GM19023 (cell line): ENCODE results near the gene SSBP4.

ENCODE experiments used
- ATAC-seq: cut with Tn5 transposase; IDR thresholded peaks from one replicate; pipeline ENCODE4 v1.9.1; 2021; ENCODE audit warnings: mild to moderate bottlenecking, moderate library complexity; ENCODE audit not compliant: unreplicated experiment

The SSBP4 gene

DNA sequence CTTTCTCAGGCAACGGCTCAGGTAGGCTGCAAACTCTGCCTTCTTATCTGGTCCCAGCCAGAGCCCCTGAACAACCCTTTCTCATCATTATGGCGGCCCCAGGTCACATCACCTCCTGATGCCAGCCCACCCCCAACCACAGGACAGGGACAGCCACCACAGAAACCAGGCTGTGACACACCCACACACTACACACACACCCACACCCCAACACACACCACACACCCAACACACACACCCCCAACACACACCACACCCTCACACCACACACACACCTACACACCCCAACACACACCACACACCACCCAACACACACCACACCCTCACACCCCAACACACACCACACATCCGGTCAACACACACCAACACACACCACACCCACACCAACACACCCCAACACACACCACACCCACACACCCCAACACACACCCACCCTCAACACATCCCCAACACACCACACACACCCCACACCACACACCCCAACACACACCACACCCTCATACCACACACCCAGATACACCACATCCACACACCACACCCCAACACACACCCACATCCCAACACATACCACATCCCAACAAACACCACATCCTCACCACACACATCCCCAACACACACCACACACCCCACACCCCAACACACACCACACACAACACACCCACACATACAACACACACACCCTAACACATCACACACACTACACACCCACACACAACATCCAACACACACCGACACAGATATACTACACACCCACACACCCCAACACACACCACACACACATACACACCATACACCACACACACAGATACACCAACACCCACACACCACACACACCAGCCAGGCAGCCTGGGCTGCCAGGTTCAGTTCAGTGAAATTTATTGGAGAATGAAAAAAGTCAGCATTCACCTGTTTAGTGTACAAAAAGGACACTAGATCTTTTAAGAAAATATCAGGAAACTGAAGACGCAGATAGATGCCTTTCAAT, 22.9 kb downstream of the SSBP4 start:
- ATAC-seq, result no peak

GRCh38 chr19:18442941-18443340, 23.7 kb downstream of the SSBP4 start:
- ATAC-seq, result no peak

GRCh38 chr19:18443406-18443805, 24.2 kb downstream of the SSBP4 start:
- ATAC-seq, result no peak

DNA sequence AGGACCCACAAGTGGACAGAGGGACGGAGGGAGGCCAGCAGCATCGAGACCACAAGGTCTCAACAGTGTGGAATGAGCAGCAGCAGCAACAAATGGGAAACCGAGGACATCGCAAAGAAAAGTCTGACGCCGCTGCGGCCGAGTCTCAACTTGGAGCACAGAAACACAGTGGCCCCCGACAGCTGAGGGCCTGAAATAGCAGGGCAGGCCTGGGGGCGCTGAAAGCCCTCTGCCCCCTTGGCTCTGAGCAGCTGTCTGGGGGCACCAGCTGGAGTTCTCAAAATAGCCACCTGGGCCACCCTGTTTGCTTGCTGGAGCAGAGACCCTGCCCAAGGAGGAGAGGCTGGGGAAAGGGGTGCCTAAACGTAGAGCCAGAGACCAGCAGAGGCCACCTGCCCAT, 24.6 kb downstream of the SSBP4 start:
- ATAC-seq, result no peak

- ATAC-seq, result no peak
Measured at GRCh38 chr19:18444513-18444912, 25.3 kb downstream of the SSBP4 start.

GRCh38 chr19:18445262-18445948, 26.2 kb downstream of the SSBP4 start:
- no peak for ATAC-seq

- ATAC-seq, result no peak
Measured at GRCh38 chr19:18446145-18446810, 27.1 kb downstream of the SSBP4 start.

DNA sequence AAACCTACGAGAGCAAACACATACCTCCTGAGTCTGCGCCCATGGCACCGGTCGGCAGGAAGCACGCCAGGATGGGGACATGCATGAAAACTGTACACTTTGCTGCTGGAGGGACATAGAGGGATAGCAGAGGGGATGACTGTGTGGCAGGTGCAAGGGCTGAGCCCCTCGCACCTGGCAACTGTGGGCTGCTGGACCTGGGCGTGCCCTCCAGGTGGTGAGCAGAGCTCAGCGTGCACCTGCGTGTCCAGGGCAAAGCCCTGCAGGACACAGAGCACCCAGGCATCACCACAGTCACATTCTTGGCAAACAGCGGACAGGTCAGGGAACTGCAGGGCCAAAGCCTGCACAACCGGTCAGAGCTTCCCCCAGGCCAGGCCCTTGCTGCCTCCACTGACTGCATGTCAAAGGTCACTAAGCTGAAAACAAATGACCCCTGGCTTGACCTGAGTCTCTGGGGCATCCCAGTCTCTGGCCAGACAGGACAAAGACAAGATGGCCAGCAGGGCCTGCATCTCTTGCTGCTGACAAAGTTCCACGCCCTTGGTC, 27.7 kb downstream of the SSBP4 start:
- ATAC-seq, result no peak

DNA sequence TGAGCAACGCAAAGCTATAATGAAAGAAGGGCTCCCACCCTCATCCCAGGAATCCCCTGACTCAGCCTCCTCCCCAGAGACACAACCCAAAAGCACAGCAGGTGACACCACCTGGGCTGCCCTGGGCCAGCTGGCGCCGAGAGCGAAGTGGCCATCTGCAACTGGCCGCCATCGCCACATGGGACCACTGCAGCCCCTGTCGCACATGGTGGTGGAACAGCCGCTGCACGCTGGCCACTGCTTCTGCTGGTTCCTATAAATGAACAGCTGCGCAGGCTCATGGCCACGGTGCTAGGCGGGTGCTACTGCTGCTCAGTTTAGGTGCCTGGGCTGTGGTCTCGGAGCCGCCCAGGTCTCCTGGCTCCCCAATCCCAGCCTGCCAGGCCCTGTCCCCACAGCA, 30.4 kb downstream of the SSBP4 start:
- ATAC-seq, result no peak

DNA sequence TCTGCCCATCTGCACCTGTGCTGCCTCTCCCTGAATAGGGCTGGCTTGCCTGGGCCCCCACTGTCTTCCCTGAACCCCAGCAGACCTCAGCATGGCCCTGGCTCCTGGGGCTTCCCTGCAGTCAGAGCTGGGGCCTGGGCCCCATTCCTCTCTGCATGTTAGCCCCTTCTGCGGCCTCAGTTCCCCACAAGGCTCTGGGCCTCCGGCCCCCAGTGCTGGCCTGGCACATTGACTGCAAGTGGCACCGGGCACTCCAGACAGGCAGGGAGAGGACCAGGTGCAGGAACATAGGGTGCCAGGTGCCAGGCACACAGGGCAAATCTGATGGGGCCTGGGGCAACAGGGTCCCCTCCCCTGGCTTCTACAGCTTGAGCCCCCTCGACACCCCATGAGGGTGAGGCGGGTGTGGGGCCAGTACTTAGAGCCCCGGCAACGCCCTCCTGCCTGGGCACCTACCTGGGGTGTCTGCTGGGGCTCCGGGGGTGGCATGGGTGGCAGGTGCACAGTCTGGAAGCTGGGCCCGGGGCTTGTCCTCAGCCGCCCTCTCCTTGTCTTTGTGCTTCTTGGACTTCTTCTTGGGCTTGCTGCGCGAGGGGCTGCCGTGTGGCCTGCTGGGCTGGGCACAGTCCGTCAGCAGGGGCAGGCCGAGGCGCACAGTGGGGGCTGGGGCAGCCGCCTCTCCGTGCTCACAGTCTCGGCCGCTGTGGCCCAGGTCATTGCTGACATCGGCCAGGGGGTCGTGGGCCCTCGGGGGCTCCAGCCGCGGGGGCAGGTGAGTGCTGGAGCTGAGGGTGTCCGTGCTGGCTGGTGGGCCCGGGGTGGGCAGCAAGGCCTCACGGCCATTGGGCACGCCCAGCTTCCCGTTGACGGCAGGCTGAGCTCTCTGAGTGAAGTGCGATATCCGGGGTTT, 31.1 kb downstream of the SSBP4 start:
- ATAC-seq, result no peak

- peak; percentile 52 for ATAC-seq
Measured at GRCh38 chr19:18450931-18451836, 32.0 kb downstream of the SSBP4 start.

- no peak for ATAC-seq
Measured at GRCh38 chr19:18452386-18452785, 33.2 kb downstream of the SSBP4 start.

GRCh38 chr19:18453269-18454024, 34.2 kb downstream of the SSBP4 start:
- ATAC-seq, result no peak

GRCh38 chr19:18456279-18456678, 37.1 kb downstream of the SSBP4 start:
- ATAC-seq, result no peak

DNA sequence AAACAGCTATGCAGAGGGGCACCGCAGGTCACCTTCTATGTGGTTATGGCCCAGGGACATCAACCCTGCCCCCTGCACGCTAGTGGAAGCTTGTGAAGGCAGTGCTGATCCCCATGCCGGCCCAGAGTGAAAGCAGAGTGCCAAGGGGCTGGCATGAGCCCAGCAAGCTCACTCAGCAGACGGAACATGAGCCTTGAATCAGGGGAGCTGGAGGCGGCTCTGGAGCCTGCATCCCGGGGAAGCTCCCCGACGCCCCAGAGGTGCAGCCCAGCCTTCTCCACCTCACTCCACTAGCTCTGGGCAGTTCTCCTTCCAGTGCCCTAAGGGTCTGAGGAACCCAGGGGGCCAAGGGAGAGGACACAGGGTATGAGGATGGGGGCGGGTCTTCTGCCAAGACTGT, 37.8 kb downstream of the SSBP4 start:
- no peak for ATAC-seq

DNA sequence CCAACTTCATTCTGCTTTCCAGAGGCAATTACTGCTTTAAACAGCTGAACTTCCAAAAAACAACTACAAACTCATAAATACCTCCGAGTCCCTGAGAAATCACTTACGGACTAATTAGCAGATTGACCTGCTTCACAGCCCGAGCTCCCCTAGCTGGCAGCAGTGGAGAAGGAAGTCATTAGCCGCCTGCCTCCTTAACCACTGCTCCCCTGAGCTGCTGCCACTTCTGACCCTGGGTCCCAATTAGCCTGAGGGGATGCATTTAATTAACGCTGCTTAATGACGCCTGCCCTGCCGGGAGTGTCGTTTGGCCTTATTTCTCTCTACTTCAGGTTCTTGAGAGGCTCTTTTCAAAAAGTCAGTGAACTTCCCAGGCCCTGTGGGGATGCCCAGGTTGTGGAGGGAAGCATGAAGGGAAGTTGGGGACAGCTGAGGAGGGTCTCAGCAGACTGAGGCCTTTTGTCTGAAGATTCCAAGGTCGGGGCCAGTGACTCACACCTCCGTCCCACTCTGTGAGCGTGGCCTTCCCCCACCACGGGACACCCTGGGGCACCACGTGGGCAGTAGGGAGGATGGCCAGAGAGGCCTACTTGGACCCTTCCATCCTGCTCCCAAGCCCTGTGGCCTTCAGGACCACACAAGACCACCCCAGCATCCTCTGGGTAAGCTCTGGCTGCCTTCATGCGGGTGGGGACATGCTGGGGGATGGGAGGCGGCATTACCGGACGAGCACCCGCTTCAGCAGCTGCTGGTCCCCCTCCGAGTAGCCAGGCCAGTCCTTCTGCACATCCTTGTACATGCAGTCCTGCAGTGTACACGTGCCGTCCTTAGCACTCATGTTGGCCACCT, 38.5 kb downstream of the SSBP4 start:
- ATAC-seq, result no peak

DNA sequence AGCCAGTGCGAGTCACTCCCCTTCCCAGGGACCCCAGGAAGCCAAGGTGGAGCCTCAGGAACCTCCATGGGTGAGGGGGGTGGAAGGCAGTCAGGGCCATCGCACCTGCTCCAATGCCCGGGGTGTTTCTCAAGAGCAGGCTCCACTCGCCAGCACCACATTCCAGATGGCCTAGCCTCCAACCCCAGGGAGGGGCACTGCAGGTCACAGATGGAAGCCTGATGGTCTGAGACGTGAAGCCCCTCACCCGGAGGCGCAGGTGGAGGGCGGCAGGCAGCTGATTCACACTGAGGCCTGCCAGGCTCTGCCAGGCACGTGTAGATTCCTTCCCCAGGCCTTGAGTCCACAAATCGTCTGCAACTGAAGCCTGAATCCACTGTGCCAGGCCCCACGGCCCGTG, 41.7 kb downstream of the SSBP4 start:
- ATAC-seq, result no peak

DNA sequence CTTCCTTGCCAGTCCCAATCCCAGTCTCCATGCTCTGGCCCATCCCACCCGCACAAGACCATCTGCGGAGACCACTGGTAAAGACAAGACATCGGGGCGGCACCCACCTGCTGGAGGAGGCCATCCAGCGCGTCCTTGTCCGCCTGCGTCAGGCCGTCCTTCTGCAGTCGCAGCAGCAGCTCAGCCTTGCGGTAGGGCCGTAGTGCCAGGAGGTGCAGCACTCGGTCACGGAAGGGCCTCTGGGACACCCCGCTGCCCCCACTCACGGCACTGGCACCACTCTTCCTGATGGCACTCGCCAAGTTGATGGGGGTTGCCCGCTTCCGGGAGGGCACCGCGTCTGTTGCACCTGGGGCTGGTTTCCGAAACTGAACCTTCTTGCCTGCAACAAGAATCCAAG, 42.3 kb downstream of the SSBP4 start:
- ATAC-seq, result no peak
